ENCODE data around the gene MX2.
A peak's percentile ranks its signal among the peaks of the same experiment; 100 is the strongest.
"Not testable (repeated sequence)": the region's sequence is repeated elsewhere in the genome, so short reads cannot be mapped to it uniquely, and the experiment has no call there.

The MX2 gene

GRCh38 chr21:41338455-41338854 lies 23.4 kb upstream of the MX2 start:
- DNase-seq, result no peak

- no peak for DNase-seq
Observed at GRCh38 chr21:41342035-41342434, 19.8 kb upstream of the MX2 start.

- no peak for DNase-seq
Observed at GRCh38 chr21:41344146-41344545, 17.7 kb upstream of the MX2 start.

DNA sequence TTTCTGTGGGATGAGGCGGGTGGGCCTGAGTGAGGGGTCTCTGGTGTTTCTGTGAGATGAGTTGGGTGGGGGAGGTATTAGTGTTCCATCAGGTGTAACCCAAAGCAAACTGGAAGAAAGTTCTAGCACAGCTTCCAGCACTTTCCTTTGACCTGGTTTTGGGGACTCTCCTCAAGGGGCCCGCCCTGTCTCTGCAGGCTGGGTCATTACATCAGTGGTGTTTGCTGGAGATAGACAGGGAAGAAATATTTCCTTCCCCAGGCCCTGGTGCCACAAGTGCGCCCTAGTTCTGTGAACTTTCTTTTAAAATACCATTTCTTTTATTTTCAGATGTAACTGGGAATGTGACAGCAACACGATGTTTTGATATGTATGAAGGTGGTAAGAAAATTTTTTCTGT lies 16.5 kb upstream of the MX2 start:
- no peak for DNase-seq

DNA sequence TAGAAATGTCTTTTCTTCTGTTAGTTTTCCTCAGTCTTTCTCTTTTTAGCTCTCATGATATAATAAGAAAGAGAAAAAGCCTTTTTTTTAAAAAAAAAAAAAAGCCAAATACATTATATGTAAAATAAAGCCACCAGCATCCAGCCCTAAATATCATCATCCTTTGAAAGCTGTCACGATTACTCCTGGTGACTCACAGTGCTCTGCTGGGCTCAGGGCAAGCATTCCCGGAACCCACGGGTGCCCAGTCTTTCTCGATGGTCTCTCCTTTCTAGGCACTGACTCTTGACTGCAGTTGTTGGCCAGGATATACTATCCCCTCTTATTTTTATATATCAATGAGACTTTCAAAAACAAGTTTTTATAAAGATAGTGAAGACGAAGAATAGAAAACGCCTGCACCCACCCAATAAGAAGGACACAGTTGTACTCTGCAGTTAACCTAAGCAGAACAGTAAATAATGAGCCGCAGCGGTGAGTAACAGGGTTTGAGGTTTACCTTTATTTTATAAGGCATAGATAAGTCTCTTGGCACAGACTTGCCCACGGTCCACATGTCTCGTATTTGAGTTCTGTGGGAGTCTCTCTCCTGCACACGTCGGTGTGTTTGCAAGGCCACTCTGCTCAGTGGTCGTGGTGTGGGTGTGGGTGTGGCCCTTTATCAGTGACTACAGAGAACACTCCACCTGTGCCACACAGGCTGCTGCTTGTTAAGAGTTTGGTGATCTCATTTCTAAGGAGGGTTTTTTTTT lies 15.7 kb upstream of the MX2 start:
- DNase-seq, result no peak

GRCh38 chr21:41346758-41347157 lies 15.1 kb upstream of the MX2 start:
- DNase-seq, result no peak

GRCh38 chr21:41348434-41348833 lies 13.4 kb upstream of the MX2 start:
- no peak for DNase-seq

DNA sequence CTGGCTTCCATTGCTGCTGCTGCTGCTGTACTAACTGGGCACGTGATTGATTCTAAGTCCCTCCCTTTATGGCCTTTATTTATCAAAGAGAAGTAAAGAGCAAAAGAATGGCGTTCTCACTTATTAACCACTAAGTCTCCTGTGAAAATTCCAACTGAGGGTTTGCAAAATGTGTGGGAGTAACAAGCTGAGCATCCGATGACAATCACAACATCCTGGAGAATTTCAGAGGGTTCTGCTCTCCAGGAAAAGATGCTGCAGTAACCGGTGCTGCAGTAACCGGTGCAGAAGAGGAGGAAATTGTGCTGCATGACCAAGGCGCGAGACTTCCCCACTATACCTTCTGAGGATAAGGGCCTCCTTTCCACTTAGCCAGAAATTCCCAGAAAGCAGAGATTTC lies 12.7 kb upstream of the MX2 start:
- no peak for DNase-seq

GRCh38 chr21:41349619-41350390 lies 12.0 kb upstream of the MX2 start:
- DNase-seq, result no peak

DNA sequence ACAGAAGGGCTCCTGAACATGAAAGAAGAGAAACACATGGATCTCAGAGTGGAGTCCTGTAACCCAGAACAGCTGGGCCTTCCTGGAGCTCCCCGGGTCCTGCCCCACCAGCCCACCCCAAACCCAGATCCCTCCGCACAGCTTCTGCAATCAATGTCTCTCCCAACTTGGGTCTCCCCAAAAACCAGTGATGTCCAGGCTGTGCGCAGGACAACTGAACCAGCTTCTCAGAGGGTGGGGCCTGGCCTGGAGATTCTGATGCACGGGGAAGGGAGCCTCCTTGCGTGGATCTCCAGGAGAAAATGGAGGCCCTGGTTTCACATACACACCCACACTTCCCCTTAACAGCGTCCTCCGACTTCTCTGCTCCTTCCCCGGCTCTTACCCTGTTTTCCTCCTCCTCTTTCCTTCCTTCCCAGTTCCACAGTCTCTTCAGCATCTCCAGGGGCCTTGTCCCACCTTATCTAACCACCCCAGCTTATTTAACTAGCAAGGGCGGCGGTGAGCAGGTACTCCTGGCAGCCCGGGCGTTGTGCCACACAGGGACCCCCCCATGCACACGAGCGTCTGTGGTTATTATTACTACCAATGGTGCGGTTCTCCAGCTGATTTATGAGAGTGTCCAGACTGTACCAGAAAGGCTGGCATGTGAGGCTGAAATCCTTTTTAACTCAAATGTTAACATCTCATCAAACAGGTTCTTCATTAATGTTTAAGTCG lies 11.2 kb upstream of the MX2 start:
- no peak for DNase-seq

GRCh38 chr21:41357546-41357945 lies 4.3 kb upstream of the MX2 start:
- DNase-seq, result peak; percentile 34

DNA sequence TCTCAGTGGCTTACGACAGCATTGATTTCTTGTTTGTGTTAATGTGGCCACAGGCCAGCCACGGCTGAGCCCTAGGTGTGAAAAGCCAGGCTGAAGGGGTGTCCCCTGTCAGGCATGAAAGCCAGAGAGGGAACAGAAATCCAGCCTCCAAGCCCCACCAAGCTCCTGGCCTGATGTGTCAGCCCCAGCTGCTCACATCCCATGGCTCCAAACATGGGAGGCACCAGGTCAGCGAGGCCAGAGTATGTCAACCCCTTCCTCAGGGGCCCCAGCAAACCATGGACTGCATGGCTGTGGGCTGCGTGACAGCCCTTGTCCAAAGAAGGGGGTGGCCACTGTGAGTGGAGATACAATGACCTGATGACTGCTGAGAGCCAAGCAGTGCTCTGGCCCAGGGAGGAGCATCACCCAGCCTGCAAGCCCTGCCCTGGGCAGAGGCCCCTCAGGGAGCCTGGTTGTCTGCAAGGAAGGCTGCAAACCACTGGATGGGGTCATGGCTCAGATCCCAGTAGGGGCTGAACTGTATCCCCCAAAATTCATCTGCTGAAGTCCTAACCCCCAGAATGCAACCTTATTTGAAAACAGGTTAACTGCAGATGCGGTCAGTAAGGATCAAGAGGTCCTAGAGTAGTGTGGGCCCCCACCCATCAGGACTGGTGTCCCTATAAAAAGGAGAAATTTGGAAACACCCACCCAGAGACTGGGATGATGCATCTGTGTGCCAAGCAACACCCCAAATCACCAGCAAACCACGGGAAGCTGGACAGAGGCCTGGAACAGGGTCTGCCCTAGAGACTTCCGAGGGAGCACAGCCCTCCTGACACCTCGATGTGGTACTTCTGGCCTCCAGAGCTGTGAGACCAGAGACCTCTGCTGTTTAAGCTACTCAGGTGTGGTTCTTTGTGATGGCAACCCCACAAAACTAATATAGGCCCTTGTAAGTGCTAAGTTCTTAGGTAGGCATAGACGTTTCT lies 3.3 kb upstream of the MX2 start:
- peak; percentile 32 for DNase-seq

GRCh38 chr21:41359286-41359685 lies 2.5 kb upstream of the MX2 start:
- peak; percentile 49 for DNase-seq

DNA sequence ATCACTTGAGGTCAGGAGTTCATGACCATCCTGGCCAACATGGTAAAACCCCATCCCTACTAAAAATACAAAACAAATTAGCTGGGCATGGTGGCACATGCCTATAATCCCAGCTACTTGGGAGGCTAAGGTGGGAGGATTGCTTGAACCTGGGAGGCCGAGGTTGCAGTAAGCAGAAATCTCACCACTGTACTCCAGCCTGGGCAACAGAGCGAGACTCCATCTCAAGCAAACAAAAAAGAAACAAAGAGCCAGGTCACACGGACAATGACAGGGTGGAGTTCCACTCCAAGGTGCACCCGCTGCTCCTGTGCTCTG lies 2.1 kb upstream of the MX2 start:
- not testable (repeated sequence) for DNase-seq

DNA sequence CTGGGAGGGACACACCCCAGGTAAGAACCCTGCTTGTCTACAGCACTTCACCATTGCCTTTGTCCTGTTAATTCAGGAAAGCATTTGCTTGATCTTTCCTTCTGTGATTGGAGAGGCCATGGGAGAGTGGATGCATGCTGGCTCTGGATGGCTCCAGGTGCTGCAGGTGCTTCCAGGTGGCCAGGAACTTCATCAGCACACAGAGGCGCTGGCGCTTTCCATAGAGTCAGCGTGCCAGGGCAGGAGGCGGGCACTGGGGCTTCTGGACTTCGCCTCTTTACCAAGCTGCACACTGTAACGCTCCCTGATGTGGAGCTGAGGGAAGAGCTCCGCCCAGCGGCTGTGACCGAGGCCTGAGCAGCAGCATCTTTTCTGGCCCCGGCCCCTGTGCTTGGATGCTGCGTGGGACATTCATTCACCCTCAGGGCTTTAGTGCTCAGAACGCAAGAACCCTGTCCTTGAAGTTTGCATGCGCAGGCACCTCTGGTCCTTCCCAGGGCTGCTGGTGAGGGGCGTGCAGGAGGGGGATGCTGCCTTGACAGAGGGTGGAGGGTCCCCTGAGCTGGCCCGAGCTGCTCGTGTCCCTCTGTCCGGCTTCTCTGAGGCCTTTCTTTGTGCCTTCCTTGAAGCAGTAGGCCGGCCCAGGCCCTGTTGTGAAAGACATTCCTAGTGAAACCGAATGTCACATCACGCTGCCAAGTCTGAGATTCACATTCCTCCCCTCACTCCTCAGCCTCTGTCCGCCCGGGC lies 1.6 kb upstream of the MX2 start:
- peak; percentile 64 for DNase-seq

GRCh38 chr21:41361053-41361785 lies 608 bp upstream of the MX2 start:
- peak; percentile 44 for DNase-seq

DNA sequence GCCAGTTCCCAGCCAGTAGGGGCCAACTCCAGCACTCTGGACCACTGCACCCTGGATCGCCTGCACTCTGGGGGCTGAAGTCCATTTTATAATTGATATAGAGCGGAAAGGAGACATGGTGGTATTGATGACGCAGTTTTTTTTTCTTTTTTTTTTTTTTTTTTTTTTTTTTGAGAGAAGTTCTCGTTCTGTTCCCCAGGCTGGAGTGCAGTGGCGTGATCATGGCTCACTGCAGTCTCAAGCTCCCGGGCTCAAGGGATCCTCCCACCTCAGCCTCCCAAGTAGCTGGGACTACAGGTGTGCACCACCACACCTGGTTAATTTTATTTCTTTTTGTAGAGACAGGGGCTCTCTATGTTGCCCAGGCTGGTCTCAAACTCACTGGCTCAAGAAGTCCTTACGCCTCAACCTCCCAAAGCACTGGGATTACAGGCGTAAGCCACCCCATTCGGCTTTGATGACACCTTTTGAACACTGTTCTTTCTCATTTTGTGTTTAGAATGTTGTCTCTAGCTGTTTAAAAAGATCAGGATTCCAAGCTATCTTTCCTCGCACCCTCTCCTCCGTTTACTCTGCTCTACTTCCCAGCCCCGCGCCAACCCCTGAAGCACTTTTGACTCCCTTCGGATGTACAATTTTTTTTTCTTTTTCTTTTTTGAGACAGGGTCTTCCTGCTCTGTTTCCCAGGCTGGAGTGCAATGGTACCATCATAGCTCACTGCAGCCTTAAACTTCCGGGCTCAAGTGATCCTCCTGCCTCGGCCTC lies 960 bp downstream of the MX2 start:
- DNase-seq, result no peak

DNA sequence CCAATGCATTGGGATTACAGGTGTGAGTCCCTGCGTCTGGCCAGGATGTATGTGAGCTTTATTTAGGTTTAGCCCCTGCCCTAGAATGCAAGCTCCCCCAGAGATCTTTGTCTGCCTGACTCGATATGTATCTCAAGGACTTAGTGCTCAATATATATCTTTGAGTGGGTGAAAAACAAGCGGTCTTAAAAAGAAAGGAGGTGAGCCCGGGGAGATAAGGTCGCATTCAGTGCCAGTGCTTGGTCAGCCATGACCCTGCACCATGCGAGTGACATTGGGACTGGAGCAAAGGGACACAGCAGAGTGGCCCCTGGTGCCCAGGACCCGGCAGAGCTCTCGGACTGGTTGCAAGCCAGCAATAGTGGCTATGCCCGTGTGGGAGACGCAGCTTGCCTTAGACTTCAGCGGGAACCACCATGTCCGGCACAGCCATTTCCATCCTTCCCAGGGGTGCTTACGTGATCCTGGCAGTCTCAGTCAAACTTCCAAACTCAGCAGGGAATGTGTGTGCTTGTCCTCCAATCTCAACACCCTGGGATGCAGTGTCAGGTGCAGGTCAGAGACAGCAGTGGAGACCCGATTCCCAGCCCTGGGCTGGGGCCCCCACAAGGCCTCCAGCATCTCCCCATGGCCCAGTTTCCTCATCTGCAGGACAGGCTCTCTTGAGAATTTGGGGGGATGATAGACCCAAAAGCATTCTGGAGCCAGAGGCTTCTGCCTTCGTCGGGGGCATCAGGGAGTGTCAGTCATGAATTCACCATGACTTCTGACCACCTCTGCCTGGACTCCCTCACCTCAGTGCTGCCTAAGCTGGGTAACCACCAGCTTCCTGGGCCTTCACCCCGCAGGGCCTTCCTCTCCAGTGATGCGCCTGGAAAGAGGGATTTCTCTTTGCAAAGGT lies 1.8 kb downstream of the MX2 start:
- peak; percentile 37 for DNase-seq

DNA sequence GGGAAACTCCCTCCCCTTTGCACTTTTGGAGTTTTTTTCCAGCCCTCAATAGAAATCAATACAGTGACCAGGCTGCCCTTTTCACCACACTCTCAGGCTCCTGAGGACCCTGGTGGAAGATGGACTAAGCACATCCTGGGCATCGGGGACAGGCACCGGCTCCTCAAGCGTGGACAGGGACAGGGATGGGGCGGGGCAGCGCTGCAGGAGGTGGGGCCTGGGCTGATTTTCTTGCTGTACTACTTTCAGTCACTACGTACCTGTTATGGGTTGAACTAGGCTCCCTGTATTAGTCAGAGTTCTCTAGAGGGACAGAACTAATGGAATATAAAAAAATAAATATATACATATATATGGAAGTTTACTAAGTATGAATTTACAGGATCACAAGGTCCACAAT lies 2.5 kb downstream of the MX2 start:
- DNase-seq, result peak; percentile 45

Measured in islet precursor cell (in vitro differentiated cells).